ENCODE results near the gene SIDT1.
A peak's percentile ranks its signal among the peaks of the same experiment; 100 is the strongest.

The SIDT1 gene

DNA sequence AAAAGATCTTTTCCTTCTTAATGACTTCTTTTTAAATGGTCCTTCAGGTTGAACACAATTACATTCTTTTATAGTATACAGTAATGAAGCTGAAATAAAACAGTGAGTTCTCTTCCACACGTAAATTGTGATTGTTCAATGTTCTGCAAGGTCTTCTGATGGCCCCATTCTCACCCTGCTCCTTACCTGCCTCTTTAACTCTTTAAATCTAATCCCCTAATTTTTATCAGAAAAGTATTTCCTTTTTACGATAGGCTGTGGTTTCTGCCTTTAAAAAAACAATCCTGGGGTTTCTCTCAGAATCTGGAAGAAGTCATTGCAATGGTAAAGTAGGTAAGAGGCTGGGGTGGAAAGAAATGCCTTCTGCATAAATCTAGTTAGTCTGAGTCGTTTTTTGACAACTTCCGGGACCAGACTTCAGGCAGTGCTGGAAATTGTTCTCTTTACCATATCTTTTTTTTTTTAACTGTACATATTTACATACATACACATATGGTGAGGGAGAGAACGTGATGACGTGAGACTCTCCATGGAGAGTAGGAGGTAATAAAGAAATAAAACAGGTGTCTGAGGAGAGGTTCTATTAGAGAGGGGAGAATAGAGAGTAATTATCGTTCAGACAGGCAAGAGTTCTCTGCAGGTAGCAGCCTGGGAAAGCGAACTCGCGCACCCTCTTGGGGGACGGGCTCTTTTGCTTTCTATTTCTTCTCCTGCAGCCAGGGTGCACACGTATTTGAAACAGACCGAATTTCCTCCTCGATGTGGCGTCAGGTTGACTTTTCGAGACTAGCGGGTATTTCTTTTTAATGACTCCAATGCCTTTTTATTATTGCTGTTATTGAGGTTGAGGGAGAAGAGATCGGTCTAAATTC lies at the start of gene SIDT1:
Gene SIDT1, plus strand, starts transcription at position 730 of the 872 bp plus-strand sequence. CDS start 467 bp downstream, outside the sequence.
- peak within 1 kb of the TSS; percentile 55 for H3K4me3 ChIP-seq (ENCODE audit: low read depth, low read length)
- ChIA-PET CTCF (no interaction called here), POLR2A (no interaction called here)
- TF ChIP-seq, protein P1, sequence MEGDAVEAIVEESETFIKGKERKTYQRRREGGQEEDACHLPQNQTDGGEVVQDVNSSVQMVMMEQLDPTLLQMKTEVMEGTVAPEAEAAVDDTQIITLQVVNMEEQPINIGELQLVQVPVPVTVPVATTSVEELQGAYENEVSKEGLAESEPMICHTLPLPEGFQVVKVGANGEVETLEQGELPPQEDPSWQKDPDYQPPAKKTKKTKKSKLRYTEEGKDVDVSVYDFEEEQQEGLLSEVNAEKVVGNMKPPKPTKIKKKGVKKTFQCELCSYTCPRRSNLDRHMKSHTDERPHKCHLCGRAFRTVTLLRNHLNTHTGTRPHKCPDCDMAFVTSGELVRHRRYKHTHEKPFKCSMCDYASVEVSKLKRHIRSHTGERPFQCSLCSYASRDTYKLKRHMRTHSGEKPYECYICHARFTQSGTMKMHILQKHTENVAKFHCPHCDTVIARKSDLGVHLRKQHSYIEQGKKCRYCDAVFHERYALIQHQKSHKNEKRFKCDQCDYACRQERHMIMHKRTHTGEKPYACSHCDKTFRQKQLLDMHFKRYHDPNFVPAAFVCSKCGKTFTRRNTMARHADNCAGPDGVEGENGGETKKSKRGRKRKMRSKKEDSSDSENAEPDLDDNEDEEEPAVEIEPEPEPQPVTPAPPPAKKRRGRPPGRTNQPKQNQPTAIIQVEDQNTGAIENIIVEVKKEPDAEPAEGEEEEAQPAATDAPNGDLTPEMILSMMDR (IDR thresholded peaks at IDR 0.05; ENCODE audit: insufficient read depth, low read length, missing control alignments), result no peak
- DNase-seq (ENCODE audit: low read depth, low spot score), result no peak

DNA sequence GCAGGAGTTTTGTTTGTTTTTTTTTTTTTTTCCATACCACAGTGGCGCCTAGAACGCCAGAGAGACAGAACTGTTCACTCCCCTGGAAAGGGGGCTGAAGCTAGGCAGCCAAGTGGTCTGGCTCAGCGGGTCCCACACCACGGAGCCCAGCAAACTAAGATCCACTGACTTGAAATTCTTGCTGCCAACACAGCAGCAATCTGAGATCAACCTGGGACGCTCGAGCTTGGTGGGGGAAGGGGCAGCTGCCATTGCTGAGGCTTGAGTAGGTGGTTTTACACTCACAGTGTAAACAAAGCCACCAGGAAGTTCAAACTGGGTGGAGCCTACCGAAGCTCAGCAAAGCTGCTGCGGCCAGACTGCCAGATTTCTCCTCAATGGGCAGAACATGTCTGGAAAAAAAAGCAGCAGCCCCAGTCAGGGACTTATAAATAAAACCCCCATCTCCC lies 47.2 kb upstream of the SIDT1 start:
- POLR2A ChIA-PET, result no interaction called here
- TF ChIP-seq, protein P1 (IDR thresholded peaks at IDR 0.05; ENCODE audit: insufficient read depth, low read length, missing control alignments), result no peak
- no peak for DNase-seq (ENCODE audit: low read depth, low spot score)
- H3K4me3 ChIP-seq (ENCODE audit: low read depth, low read length), result no peak overlapping the region
- CTCF ChIA-PET, result interaction anchor here (1.2 kb wide), 1 partner anchor 9 kb away, joined by 5 read pairs; no protein-coding TSS in a partner anchor

DNA sequence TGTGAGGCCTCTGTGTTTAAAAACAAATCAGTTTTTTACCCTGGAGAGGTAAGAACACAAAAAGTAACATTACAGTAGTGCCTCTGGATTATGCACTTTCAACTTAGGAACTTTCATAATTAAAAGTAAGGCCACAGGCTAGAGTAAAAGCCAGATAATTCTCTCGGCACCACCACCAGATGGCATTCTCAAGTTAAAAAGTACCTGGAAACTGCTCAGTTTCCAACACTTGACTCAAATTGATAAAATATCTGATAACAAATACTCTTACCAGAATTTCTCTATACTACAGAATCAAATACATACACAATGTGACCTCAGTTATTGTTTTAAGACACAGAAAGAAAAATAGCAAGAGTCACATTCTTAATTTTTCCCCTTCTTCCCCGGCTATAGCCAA lies 37.3 kb upstream of the SIDT1 start:
- ChIA-PET POLR2A (no interaction called here), CTCF (interaction anchor here (0.6 to 7.7 kb wide), 14 partner anchors 7 to 250 kb away, joined by 3 to 92 read pairs (median 5); partner anchors contain the start of gene SPICE1)
- no peak for DNase-seq (ENCODE audit: low read depth, low spot score)
- TF ChIP-seq, protein P1 (IDR thresholded peaks at IDR 0.05; ENCODE audit: insufficient read depth, low read length, missing control alignments), result peak; percentile 29
- no peak overlapping the region for H3K4me3 ChIP-seq (ENCODE audit: low read depth, low read length)

DNA sequence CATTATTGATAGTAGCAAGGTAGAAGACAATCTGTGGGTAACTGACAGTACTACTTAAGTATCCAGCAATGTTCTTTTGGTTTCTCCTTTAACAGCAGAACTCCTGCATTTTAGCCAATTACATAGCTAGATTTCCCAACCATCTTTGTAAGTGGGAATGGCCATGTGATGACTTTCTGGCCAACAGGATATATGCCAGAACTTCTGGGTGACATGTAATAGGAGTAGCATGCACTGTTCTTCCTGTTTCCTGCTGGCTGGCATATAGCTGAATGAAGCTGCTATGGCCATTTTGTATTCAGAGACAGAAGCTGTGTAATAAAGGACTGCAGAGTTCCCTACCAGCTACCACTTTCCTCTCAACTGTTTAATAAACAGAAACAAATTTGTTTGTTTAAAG lies 35.4 kb upstream of the SIDT1 start:
- TF ChIP-seq, protein P1 (IDR thresholded peaks at IDR 0.05; ENCODE audit: insufficient read depth, low read length, missing control alignments), result no peak
- H3K4me3 ChIP-seq (ENCODE audit: low read depth, low read length), result no peak overlapping the region
- DNase-seq (ENCODE audit: low read depth, low spot score), result no peak
- POLR2A ChIA-PET, result no interaction called here
- CTCF ChIA-PET, result interaction anchor here (0.6 to 7.7 kb wide), 9 partner anchors 9 to 249 kb away, joined by 3 to 92 read pairs (median 10); partner anchors contain the start of genes NAA50 and SPICE1

DNA sequence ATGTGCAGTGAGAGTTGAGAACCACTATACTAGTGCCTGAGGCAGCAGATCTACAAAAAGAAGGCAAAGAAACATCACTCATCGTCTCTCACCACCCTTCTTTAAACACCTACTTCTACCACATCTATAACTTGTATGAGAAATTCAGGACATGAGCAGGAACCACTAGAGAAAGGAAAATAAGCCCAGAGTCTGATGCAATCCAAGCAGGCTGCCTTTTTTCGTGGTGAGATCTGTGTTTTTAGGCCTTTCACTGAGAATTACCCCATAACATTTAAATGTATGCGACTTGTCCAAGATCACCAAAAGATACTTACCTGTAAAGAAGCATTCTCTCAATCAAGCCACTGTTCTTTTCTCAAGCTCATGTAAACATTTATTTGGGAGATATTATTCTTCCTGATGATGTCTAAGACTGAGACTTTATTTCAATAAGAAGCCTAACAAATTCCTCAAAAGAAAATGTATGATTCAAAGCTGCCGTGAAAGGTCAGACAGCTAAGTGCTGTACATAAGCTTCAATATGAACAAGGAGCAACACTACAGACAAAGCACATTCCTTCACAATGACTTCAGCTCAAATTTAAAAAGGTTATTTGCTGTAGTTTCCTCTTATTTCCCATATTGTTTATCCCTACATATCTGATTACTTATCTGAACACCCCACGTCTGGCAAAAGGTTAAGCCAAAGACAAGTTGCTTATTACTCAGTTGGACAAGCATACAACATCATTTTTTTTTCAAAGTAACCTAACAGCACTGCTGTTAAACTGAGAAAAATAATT lies 33.9 kb upstream of the SIDT1 start:
- H3K4me3 ChIP-seq (ENCODE audit: low read depth, low read length), result no peak overlapping the region
- CTCF ChIA-PET, result interaction anchor here (0.9 to 7.7 kb wide), 7 partner anchors 8 to 247 kb away, joined by 3 to 92 read pairs (median 10); partner anchors contain the start of genes NAA50 and SPICE1
- peak; percentile 37 for DNase-seq (ENCODE audit: low read depth, low spot score)
- POLR2A ChIA-PET, result no interaction called here
- TF ChIP-seq, protein P1 (IDR thresholded peaks at IDR 0.05; ENCODE audit: insufficient read depth, low read length, missing control alignments), result no peak
